Measurements from ENCODE around the gene YPEL5.

YPEL5 gene

DNA sequence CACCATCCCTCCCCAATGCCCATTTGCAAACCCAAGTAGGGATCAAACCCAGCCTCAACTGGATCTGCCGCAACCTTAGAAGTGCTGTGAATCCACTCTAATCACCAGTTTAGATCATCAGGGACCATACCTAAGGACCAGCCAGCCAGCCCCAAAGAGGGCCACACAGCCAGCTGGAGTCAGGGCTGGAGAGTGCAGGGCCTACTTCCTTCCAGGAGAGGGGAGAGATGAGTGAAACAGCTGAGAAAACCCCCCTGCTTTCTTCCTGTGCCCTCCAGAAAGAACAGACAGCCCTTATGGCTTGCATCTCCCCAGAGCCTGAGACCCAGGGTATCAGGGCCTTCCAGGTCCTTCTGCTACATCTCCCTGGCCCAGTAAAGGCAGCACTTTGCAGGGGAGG lies 25.8 kb downstream of the YPEL5 start:
- no peak for DNase-seq

DNA sequence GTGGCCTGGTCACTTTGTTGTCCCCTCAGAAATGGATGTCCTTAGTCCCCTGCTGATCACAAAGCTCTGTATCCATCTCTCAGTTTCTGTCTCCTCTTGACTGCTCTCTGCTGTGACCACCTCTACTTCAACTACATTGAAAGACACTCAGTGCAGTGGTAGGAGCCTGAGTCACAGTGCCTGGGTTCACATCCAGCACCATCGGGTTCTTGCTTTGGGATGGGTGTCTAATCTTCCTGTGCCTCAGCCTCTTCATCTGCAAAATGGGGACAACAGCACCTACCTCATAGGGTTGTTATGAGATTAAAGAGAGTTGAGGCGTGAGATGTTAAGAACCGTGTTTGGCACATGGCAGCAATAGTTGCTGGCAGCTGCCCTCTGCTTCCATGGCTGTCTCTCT lies 30.6 kb downstream of the YPEL5 start:
- DNase-seq = no peak

DNA sequence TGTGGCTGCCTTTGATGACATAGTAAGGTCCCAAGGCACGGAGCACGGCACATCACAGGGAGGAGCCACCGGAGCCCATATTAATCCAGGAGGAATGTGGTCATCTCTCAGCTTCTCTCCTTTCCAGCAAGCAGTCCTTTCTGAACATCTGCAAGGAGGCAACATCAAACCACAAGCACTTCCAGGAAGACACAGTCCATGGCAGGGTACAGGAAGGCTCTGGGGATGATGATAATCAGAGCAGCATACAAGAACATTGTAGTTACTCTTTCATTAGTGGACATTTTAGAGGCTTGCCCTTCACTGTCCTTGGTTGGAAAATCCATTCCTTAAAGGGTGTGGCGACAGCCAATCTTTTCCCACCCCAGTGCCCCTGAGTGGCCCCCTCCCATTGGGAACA lies 31.1 kb downstream of the YPEL5 start:
- DNase-seq = no peak

DNA sequence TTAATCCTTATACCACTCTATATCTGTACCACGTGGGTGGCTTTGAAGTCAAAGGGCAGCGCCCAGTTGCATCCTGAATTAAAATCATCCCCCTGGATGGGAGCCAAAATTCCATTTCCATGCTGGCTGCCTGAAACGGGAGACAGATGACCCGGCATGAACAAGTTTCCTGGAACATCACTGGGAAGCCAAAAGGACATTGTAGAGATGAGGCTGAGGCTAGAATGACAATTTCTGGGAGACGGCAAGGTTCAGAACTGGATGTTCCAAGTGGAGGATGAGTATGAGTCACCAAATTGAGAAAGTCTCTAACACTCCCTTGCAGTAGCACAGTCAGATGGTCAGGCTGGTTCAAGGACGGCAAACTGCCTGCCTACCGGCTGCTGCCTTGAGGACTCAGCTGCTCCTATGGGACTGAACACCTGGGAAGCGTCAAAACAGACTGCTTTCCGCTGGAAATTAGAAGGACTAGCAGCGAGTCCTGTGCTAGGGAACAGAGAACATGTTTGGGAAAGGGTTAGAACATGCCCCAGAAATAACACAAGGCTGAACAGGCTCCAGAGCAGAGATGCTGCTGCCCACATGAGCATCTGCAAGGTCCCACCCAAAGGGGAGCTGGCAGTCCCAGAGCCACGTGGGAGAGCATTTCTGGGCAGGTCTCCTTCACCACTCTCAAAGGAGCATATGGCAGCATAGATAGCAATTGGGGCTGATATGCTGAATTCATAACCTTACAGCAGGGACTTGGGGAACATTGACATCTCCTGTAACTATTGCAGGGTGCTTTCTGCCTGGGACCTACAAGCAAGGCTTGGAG lies 32.0 kb downstream of the YPEL5 start:
- DNase-seq = no peak

DNA sequence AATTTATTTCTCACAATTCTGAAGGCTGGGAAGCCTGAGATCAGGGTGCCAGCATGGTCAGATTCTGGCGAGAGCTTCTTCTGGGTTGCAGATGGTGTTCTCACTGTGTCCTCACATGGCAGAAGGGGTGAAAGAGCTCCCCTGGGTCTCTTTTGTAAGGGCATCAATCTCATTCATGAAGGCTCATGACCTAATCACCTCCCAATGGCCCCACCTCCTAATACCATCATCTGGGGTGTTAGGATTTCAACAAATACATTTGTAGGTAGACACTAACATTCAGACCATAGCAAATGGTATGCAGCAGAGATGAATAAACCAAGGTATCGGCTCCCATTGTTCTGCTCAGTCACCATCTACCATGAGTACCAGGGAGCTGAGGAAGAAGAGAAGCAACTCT lies 32.7 kb downstream of the YPEL5 start:
- no peak for DNase-seq

DNA sequence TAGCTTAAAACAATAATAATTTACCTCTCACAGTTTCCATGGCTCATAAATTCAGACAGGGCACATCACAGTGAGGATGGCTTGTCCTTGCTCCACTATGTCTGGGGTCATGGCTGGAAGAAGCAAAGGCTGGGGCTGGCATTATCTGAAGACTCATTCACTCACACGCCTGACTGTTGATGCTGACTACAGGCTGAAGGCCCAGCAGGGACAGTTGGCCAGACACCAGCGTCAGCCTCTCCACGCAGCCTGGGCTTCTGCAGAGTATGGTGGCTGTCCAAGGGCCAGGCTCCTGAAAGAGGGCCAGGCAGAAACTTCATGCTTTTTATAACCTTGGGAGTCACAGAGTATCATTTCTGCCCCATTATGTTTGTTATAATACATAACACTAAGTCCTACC lies 33.4 kb downstream of the YPEL5 start:
- no peak for DNase-seq

DNA sequence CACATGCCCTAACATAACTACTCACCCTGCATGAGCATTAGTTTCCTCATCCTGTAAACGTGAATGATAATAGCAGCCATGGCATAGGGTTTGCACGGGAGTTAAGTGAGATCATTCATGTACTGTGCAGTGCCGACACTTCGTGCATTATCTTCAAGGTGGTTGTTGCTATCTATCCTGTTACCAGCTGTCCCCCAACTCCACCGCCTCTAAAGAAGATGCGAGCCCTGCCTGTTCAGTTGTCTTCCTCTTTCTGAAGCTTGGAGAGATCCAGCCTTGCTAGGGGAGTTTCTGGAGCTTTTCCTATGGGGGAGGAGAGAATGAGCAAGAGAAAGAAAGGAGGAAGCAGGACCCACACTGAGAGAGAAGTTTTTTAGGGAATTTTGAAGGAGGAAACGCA lies 34.4 kb downstream of the YPEL5 start:
- DNase-seq = no peak

DNA sequence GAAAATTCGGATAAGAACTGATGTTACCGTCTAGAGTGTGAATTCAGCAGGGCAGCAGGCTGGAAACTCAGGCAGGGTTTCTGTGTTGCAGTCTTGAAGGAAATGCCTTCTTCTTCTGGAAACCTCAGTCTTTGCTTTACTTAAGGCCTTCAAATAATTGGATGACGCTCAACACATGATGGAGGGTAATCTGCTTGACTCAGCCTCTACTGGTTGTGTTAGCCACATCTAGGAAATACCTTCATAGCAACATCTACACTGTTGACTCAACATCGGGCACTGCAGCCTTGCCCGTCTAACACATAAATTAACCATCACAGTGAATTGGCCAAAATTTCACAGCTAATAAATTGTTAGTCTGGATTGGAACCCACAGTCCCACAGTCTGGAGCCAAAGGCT lies 37.2 kb downstream of the YPEL5 start:
- no peak for DNase-seq

DNA sequence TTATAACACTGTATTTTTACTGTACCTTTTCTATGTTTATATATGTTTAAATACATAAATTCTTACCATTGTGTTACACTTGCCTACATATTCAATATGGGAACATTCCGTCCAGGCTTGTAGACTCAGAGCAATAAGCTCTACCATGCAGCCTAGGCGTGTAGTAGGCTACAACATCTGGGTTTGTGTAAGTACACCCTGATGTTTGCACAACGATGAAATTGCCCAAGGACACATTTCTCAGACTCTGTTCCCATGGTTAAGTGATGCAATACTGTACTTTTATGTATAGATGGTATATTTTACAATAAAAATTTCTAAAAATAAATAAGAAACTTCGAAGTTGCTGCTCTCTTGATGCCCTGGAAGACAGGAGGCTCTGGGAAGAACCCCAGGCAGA lies 38.4 kb downstream of the YPEL5 start:
- DNase-seq = no peak

DNA sequence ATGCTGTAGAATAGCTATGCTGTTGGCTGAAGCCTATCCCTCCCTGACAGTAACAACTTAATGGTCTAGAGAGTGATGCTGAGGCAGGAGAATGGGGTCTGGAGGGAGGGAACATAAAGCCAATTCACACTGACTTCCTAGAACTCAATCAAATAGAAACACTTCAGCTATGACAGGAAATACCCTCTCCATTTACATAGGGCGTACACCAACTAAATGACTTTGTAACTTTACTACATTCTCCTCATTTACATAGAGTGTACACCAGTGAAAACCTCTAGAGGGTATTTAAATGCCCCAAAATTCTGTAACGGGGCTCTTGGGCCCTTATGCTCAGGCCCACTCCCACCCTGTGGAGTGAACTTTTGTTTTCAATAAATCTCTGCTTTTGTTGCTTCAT lies 41.5 kb downstream of the YPEL5 start:
- no peak for DNase-seq

DNA sequence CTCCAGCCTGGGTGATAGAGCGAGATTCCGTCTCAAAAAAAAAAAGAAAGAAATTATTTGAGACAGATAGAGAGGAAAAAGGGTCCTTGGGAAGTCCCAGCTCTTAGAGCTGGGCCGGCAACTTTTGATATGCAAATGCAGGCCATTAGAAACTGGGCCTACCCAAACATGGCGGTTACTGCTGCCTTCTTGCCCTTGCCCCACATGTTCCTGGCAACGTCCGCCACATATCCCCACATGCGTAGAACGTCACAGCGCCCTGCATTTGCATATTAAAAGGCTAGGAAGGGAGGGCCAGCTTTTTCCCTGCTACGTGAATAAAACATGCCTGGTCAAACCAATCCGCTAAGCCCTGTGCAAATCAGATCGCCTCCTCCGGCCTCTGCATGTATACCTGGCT lies 43.8 kb downstream of the YPEL5 start:
- no peak for DNase-seq

DNA sequence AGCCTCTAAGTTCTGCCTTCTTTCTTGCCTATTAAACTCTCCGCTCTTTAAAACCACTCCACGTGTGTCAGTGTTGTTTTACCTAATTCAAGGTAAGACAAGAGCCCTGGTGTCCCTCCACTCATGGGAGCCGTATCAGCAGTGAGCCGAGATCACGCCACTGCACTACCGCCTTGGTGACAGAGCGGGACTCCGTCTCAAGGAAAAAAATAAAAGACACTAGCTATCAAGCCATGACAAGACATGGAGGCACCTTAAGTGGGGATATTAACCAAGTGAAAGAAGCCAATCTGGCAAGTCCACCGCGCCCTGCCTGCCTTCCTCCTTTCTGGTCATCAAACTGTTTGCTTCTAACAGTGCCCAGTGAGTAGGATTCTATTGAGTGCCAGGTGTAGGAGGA lies 44.3 kb downstream of the YPEL5 start:
- no peak for DNase-seq

DNA sequence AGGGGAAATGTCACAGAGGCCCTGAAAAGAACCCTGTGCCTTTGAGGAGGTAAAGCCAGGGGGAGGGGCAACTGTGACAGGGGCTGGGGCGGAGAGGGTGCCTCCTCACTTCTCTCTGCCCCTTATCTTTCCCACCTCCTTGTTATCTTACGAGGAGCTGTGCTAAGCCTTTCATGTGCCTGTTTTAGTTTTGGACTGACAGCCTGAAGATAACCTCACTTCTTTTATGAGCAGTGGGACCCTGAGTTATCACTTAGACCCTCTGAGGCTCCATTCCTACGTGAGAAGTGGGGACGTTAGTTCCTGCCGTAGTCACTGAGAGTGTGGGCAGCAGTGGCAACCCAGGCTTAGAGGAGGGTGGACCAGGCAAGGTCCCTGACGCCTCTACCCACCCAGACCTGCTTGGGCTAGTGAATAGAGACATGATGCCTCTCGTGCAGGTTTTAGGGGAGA lies 45.0 kb downstream of the YPEL5 start:
- DNase-seq = no peak

DNA sequence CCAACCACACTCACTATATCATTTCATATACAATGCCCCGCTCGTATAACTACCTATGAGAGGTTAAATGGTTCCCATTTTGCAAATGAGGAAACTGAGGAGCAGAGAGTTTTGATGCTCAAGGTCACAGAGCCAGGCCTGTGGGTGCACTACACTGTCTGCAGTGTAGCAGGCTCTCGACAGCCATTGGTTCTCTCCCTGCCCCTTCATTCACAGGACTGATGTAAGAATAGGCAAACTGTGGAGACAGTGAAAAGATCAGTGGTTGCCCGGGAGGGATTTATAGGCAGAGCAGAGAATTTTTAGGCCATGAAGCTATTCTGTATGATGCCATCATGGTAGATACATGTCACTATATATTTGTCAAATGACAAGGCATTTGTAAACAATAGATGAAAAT lies 45.5 kb downstream of the YPEL5 start:
- no peak for DNase-seq

DNA sequence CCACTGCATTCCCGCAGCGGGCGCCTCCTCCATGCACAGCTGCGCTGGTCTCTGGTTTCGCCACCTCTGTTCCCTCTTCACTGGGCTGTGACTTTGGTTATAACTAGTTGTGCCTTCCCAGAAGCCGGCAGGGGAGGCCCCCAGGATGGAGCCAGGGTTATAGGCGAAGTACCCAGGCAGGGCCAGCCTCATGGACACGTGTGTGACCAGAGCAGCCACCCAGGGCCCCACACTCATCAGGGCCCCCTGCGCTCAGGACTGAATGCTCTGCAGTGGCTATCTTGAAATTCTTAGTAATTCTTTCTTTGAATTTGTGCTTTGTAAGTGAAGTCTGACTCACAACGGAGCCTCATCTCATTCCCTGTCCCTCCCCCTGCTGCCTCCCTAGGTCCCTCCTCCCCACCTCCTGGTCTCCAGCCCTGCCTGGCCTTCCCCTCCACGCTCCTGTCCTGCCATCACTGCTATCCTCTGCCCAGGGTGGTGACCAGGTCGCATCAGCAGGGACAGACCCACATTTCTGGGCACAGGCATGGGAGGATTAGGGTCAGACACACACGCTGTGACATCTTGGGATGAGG lies 46.4 kb downstream of the YPEL5 start:
- no peak for DNase-seq

DNA sequence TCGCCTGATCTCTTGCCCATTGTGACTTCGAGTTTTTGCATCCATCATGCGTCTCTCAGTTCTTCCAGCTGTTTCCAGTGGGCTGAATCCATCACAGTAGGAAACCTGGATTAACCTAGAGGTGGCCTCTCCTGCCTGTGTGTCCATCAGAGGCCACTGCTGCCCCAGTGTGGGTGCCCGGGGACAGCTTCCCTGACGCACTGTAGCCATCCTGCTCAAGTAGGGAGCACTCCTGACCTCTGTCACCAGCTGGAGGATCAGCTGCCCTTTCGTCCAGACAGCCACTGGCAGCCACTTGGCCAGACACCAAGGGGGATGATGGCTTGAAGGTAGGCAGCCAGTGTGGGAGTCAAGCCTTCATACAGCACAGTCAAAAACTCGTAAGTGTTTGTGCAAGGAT lies 47.6 kb downstream of the YPEL5 start:
- no peak for DNase-seq

DNA sequence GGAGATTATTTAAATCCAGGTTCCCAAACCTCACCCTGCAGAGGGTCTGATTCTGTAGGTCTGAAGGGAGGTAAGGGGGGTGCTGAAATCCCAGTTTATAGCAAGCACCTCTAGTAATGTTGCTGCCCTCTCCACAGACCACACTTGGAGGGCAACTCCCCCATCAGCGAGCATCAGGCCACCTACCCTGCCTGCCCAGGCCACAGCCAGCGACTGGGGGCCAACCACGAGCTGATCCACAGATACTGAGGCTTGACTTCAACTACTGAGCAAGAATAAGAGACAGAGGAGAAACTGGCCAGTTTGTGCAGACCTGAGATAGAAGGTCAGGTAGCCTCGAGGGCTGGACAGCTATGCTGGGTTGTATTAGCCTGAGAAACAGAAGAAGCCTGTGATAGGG lies 48.2 kb downstream of the YPEL5 start:
- DNase-seq = no peak

DNA sequence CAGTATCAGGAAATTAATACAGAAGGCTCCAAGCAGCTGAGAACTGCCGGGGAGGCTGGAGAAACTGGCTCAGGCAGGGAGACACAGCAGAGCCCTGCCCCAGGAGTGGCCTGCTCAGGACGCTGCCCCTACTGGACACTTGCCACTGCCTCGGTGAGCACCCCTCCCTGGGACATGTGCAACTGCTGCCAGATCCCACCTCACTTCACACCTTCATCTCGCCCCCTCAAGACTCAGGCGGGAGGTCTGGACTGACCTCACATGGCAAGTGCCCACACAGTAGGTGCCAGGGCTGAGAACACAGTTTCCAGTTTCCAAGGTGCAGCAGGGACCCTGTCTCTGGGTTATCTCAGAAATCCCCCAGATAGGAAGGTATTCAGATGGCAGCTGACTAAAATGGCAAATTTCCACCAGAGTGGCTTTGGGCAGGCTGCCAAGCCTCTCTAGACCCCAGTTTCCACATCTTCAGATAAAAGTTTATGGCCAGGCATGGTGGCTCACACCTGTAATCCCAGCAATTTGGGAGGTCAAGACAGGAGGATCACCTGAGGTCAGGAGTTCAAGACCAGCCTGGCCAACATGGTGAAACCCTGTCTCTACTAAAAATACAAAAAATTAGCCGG lies 50.9 kb downstream of the YPEL5 start:
- DNase-seq = no peak

DNA sequence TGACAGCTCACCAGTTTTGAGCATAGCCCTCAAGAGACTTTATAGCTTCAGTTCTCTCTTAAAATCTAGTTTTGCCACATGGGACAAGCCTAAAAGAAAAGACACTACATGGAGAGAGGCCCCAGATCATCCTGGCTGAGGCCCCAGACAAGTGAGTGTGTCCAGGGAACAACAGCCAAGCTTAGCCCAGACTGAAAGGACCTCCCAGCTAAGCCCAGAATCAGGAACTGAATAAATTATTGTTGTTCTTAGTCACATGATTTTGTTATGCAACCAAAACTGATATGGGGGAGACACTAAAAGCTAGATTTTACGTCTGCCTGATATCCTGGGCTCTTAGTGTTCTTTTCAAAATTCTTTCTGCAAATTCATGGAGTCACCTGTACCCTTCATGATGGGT lies 55.2 kb downstream of the YPEL5 start:
- DNase-seq = no peak

DNA sequence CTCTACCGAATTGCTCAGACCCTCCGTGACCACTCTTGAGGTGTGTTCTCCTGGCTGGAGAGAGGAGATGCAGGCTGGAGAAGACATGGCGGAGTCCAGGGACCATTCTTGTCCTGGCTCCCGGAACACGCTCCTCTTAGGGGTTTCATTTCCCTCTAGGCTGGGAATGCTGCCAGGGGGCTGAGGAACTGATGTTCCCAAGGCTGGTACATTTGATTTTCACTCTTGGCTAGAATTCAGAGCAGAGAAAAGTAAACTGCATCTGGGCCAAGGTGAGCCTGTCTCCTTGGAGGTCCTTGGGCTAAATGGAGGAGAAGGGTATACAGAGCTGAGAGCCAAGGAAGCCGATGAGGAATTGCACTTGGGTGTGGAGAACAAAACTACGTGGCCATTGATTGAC lies 56.3 kb downstream of the YPEL5 start:
- DNase-seq = no peak

DNA sequence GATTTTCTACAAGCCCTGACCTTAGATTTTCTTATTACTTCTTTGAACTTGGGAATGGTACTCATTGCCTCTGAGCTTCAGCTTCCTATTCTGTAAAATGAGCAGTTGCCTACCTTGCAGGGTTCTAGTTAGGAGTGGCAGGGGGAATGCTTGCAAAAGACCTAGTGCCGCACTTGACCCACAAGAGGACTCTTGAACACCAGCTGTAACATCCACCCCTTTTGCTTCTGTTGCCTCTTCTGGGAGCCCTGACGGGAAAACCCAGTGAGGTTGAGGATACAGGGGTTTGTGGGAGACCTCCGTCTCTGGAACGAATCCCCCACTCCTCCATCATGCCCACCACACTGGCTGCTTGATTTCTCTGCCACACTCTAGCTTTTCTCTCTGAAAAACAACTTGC lies 57.5 kb downstream of the YPEL5 start:
- DNase-seq = no peak

DNA sequence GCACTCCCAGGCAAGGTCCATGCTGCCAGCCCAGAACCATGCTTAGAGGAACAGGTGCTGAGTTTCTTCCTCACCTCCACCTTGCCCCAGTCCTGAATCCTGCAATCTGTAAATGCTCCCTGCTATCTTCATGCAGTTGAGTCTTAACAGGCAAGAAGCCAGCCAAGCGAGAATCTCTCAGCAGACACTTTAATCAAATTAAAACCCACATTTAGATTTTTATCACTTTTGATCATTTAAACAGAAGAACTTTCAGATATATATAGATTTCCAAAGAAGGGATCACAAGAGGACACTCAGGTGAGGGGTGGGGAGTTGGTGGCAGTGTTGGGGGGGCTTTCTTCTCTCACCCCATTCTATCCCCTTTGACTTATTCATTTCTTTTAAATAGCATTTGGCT lies 58.6 kb downstream of the YPEL5 start:
- no peak for DNase-seq

DNA sequence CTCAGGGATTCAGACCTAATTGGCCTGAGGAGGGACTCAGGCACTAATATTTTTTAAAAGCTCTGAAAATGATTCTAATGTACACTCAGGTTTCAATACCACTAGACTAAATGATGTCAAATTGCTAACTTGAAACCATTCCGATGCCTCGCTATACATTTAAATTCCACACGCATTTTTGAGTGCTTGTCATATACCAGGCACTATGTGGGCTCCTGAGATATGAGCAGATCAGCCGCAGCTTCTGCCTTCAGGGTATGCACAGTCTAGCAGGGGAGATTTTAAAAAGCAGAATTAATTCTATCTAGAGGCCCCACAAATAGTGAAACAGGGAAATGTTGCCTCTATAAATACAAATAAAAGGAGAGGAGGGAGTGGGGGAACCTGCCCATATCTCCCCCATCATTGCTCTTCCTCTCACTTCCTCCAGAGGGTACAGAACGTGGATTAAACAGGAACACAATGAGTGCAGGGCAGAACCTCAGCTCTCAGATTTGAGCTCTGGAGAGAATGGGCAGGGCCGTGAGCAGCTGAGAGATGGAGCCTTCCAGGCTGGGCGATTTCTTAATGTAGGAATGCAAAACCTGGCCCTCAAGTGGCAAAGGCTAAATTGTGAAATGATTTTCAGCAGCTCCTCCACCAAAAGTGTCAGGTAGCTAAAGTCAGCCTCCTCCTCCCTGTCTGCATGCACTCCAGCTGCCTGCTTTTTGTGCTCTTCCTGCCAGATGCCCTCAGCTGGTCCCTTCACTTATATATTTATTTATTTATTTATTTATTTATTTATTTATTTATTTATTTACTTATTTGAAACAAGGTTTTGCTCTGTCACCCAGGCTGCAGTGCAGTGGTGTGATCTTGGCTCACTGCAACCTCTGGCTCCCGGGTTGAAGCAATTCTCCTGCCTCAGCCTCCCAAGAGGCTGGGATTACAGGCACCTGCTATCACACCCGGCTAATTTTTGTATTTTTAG lies 59.9 kb downstream of the YPEL5 start:
- no peak for DNase-seq

Measured in activated CD4-positive, alpha-beta T cell treated with anti-CD3 and anti-CD28 coated beads, Interleukin-2, amount 50 U/mL, for 16 hours (primary cell).